Trophoblast cell (in vitro differentiated cells and primary cell): ENCODE results near the gene PCDHGC4.
A peak's percentile ranks its signal among the peaks of the same experiment; 100 is the strongest.

Source experiments
- DNase-seq, 2 donors: peaks; one replicate each; pipeline ENCODE4 v3.0.0-alpha.2; 2016
- H2AFZ ChIP-seq: 2 replicates; pipeline ENCODE4 v1.6.1; 2013; ENCODE audit warnings: low read length, moderate library complexity, mild to moderate bottlenecking; ENCODE audit not compliant: insufficient read depth, poor library complexity
- H2AK5ac ChIP-seq: 2 replicates; pipeline ENCODE4 v1.6.1; 2013; ENCODE audit warnings: mild to moderate bottlenecking, low read length
- H2BK120ac ChIP-seq: 2 replicates; pipeline ENCODE4 v1.6.1; 2013; ENCODE audit warnings: low read length, mild to moderate bottlenecking, moderate library complexity; ENCODE audit not compliant: insufficient read depth, poor library complexity
- H2BK12ac ChIP-seq: 2 replicates; pipeline ENCODE4 v1.6.1; 2013; ENCODE audit warnings: mild to moderate bottlenecking, low read length, moderate library complexity
- H2BK5ac ChIP-seq: 2 replicates; pipeline ENCODE4 v1.6.1; 2013; ENCODE audit warnings: low read length, low read depth, moderate library complexity, mild to moderate bottlenecking; ENCODE audit not compliant: poor library complexity
- H3K14ac ChIP-seq: 2 replicates; pipeline ENCODE4 v1.6.1; 2013; ENCODE audit warnings: mild to moderate bottlenecking, low read length
- H3K18ac ChIP-seq: 2 replicates; pipeline ENCODE4 v1.6.1; 2013; ENCODE audit warnings: mild to moderate bottlenecking, low read length
- H3K23ac ChIP-seq: 2 replicates; pipeline ENCODE4 v1.6.1; 2013; ENCODE audit warnings: low read length
- H3K27ac ChIP-seq: 2 replicates; pipeline ENCODE4 v1.5.1; 2013; ENCODE audit warnings: low read depth, mild to moderate bottlenecking, inconsistent platforms, low read length, moderate library complexity
- H3K27me3 ChIP-seq: 2 replicates; pipeline ENCODE4 v1.6.1; 2013; ENCODE audit warnings: inconsistent platforms, mild to moderate bottlenecking, low read length, moderate library complexity; ENCODE audit not compliant: insufficient read depth
- H3K36me3 ChIP-seq, 2 experiments: 1 replicate in 1 of 2; 2 replicates in 1 of 2; pipeline ENCODE4 v1.6.1; 2013; ENCODE audit warnings: low read length in 2 of 2, mild to moderate bottlenecking in 2 of 2, moderate library complexity in 1 of 2; ENCODE audit not compliant: insufficient read depth in 2 of 2, control insufficient read depth in 1 of 2
- H3K4ac ChIP-seq: 2 replicates; pipeline ENCODE4 v1.6.1; 2013; ENCODE audit warnings: low read depth, mild to moderate bottlenecking, low read length, moderate library complexity
- H3K4me1 ChIP-seq, 2 experiments: 1 replicate in 1 of 2; 2 replicates in 1 of 2; pipeline ENCODE4 v1.6.1; 2013; ENCODE audit warnings: low read length in 2 of 2, mild to moderate bottlenecking in 2 of 2, moderate library complexity in 1 of 2; ENCODE audit not compliant: insufficient read depth in 2 of 2, control insufficient read depth in 1 of 2
- H3K4me2 ChIP-seq: 2 replicates; pipeline ENCODE4 v1.6.1; 2013; ENCODE audit warnings: inconsistent platforms, mild to moderate bottlenecking, low read length, moderate library complexity
- H3K4me3 ChIP-seq: 2 replicates; pipeline ENCODE4 v1.5.1; 2013; ENCODE audit warnings: mild to moderate bottlenecking, low read depth, low read length, inconsistent platforms
- H3K79me1 ChIP-seq: one replicate; pipeline ENCODE4 v1.6.1; 2013; ENCODE audit warnings: low read length
- H3K79me2 ChIP-seq: 2 replicates; pipeline ENCODE4 v1.6.1; 2013; ENCODE audit warnings: low read length, mild to moderate bottlenecking; ENCODE audit not compliant: control insufficient read depth, insufficient read depth, poor library complexity
- H3K9ac ChIP-seq: 2 replicates; pipeline ENCODE4 v1.6.1; 2013; ENCODE audit warnings: mild to moderate bottlenecking, low read length
- H3K9me3 ChIP-seq: 2 replicates; pipeline ENCODE4 v1.6.1; 2013; ENCODE audit warnings: low read depth, mild to moderate bottlenecking, control low read depth, inconsistent platforms, low read length; ENCODE audit not compliant: insufficient read depth
- H4K12ac ChIP-seq: 2 replicates; pipeline ENCODE4 v1.6.1; 2013; ENCODE audit warnings: low read depth, mild to moderate bottlenecking, low read length, moderate library complexity
- H4K8ac ChIP-seq: 2 replicates; pipeline ENCODE4 v1.6.1; 2013; ENCODE audit warnings: low read depth, mild to moderate bottlenecking, low read length, moderate library complexity
- H4K91ac ChIP-seq: one replicate; pipeline ENCODE4 v1.6.1; 2013; ENCODE audit warnings: low read depth, mild to moderate bottlenecking, low read length, moderate library complexity
- WGBS: extraction: QIAGEN DNeasy Blood & Tissue Kit; methylation state at CpG from one replicate; pipeline ENCODE4 v1.1.7; 2013; ENCODE audit warnings: missing lambda C conversion rate; ENCODE audit not compliant: insufficient read length, insufficient coverage; ENCODE audit errors: extremely low coverage; 5-methylcytosine and 5-hydroxymethylcytosine counted together

Gene PCDHGC4

DNA sequence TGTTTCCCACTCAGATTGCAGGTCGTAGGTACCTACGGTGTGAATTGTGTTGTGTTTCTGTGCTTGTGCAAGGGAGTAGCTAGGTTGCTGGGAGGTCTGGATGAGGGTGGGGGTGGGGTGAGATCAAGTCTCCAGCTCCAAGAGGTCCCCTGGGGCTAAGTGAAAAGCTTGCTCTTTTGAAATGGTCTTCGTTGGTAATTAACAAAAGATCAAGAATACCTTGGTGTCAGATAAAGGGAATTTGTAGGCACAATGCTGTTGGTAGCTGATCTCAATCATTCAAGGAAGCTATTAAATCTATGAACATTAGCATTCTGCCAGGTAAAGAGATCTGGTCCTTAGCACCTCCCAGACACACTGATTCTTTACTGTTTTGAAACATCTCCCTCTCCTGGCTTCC lies 928 bp upstream of the PCDHGC4 start:
- H3K23ac ChIP-seq: no peak overlapping the region
- H3K9me3 ChIP-seq: peaks cover 7% of the 10 kb centered on the region
- H4K12ac ChIP-seq: no peak overlapping the region
- no peak overlapping the region for H4K8ac ChIP-seq
- peak overlapping the region; percentile 63 for H3K4me2 ChIP-seq
- H3K9ac ChIP-seq: no peak overlapping the region
- DNase-seq: no peak
- H3K4me1 ChIP-seq: peaks cover 11 to 19% of the 10 kb centered on the region in 2 experiments
- no peak overlapping the region for H2AK5ac ChIP-seq
- H3K18ac ChIP-seq: no peak overlapping the region
- no peaks in the 10 kb centered on the region for H3K79me2 ChIP-seq
- no peak overlapping the region for H3K27ac ChIP-seq
- H2BK5ac ChIP-seq: no peak overlapping the region
- H3K27me3 ChIP-seq: no peaks in the 10 kb centered on the region
- no peak overlapping the region for H3K4ac ChIP-seq
- H3K36me3 ChIP-seq: peaks cover 21 to 26% of the 10 kb centered on the region in 2 experiments
- H3K79me1 ChIP-seq: no peaks in the 10 kb centered on the region
- H3K4me3 ChIP-seq: no peak overlapping the region
- H3K14ac ChIP-seq: no peak overlapping the region
- H2AFZ ChIP-seq: no peak overlapping the region
- H2BK120ac ChIP-seq: no peak overlapping the region
- no CpG with 5 or more reads among the region's 3 CpGs for WGBS
- H4K91ac ChIP-seq: no peak overlapping the region
- no peak overlapping the region for H2BK12ac ChIP-seq

DNA sequence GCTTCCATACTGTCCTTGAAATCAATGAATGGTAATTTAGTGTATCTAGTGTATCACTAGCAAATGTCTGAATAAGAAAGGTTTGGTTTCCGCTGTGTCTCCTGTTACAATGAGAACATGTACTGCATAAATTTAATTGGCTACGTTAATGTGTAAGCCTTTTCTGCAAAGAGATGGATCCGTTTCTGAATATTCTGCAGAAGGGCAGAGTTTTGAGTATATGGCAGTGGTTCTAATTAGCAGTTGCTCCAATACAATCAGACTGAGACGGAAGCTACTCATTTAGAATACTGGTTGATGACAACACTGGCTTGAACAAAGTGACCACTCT lies 555 bp upstream of the PCDHGC4 start:
- no CpG with 5 or more reads among the region's 4 CpGs for WGBS
- H3K4ac ChIP-seq: no peak overlapping the region
- H3K27ac ChIP-seq: no peak overlapping the region
- H3K9ac ChIP-seq: no peak overlapping the region
- H3K23ac ChIP-seq: no peak overlapping the region
- no peak overlapping the region for H4K91ac ChIP-seq
- H3K36me3 ChIP-seq: peaks cover 23 to 28% of the 10 kb centered on the region in 2 experiments
- H3K4me3 ChIP-seq: no peak overlapping the region
- H3K14ac ChIP-seq: no peak overlapping the region
- no peak overlapping the region for H2BK5ac ChIP-seq
- H3K79me2 ChIP-seq: no peaks in the 10 kb centered on the region
- H2BK12ac ChIP-seq: no peak overlapping the region
- H2BK120ac ChIP-seq: no peak overlapping the region
- peak overlapping the region; percentile 63 for H3K4me2 ChIP-seq
- no peak overlapping the region for H2AK5ac ChIP-seq
- peaks cover 14 to 21% of the 10 kb centered on the region in 2 experiments for H3K4me1 ChIP-seq
- no peaks in the 10 kb centered on the region for H3K27me3 ChIP-seq
- H3K79me1 ChIP-seq: no peaks in the 10 kb centered on the region
- no peak overlapping the region for H2AFZ ChIP-seq
- peaks cover 7% of the 10 kb centered on the region for H3K9me3 ChIP-seq
- no peak overlapping the region for H4K12ac ChIP-seq
- no peak for DNase-seq
- no peak overlapping the region for H4K8ac ChIP-seq
- H3K18ac ChIP-seq: no peak overlapping the region

DNA sequence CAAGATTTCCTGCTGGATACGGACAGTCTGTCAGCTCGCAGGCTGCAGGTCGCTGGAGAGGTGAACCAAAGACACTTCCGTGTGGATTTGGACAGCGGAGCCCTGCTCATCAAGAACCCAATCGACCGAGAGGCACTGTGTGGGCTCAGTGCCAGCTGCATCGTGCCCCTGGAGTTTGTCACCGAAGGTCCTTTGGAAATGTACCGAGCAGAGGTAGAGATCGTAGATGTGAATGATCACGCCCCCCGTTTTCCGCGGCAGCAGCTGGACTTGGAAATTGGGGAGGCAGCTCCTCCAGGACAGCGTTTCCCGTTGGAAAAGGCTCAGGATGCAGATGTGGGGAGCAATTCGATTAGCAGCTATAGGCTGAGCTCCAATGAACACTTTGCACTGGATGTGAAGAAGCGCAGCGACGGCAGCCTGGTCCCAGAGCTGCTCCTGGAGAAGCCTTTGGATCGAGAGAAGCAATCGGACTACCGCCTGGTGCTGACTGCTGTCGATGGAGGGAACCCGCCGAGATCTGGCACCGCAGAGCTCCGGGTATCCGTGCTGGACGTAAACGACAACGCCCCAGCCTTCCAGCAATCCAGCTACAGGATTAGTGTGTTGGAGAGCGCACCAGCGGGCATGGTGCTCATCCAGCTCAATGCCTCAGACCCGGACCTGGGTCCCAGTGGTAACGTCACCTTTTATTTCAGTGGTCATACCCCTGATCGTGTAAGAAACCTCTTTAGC lies 658 bp downstream of the PCDHGC4 start:
- Histone ChIP-seq H4K12ac (no peak overlapping the region), H2BK5ac (no peak overlapping the region), H4K8ac (no peak overlapping the region), H3K18ac (no peak overlapping the region), H3K23ac (no peak overlapping the region), H3K27me3 (no peaks in the 10 kb centered on the region), H2BK120ac (no peak overlapping the region), H3K27ac (no peak overlapping the region), H2AFZ (no peak overlapping the region), H3K9me3 (peaks cover 10% of the 10 kb centered on the region), H2AK5ac (no peak overlapping the region), H3K4me2 (peak overlapping the region; percentile 63), H3K79me1 (no peaks in the 10 kb centered on the region), H3K36me3 (peaks cover 33 to 37% of the 10 kb centered on the region in 2 experiments), H2BK12ac (no peak overlapping the region), H4K91ac (no peak overlapping the region), H3K79me2 (no peaks in the 10 kb centered on the region), H3K14ac (no peak overlapping the region), H3K9ac (no peak overlapping the region), H3K4ac (no peak overlapping the region), H3K4me1 (peaks cover 14 to 21% of the 10 kb centered on the region in 2 experiments), H3K4me3 (peak overlapping the region; percentile 29)
- no CpG with 5 or more reads among the region's 38 CpGs for WGBS
- no peak for DNase-seq

DNA sequence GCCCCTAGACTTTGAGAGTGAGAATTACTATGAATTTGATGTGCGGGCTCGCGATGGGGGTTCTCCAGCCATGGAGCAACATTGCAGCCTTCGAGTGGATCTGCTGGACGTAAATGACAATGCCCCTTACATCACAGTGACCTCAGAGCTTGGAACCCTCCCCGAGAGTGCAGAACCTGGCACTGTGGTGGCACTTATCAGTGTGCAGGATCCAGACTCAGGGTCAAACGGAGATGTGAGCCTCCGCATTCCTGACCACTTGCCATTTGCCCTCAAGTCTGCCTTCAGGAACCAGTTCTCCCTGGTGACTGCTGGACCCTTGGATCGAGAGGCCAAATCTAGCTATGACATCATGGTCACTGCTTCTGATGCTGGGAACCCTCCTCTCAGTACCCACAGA lies 1.3 kb downstream of the PCDHGC4 start:
- H3K14ac ChIP-seq: no peak overlapping the region
- no peak overlapping the region for H3K27ac ChIP-seq
- H4K91ac ChIP-seq: no peak overlapping the region
- no peak overlapping the region for H3K4me2 ChIP-seq
- H4K8ac ChIP-seq: no peak overlapping the region
- peaks cover 14 to 21% of the 10 kb centered on the region in 2 experiments for H3K4me1 ChIP-seq
- H3K27me3 ChIP-seq: no peaks in the 10 kb centered on the region
- no peak overlapping the region for H2AK5ac ChIP-seq
- no peaks in the 10 kb centered on the region for H3K79me1 ChIP-seq
- H3K9me3 ChIP-seq: peaks cover 10% of the 10 kb centered on the region
- H2BK5ac ChIP-seq: no peak overlapping the region
- no peak overlapping the region for H3K18ac ChIP-seq
- no peak overlapping the region for H2AFZ ChIP-seq
- H3K36me3 ChIP-seq: peaks cover 39 to 43% of the 10 kb centered on the region in 2 experiments
- no peak overlapping the region for H3K23ac ChIP-seq
- no CpG with 5 or more reads among the region's 9 CpGs for WGBS
- H2BK120ac ChIP-seq: no peak overlapping the region
- no peak overlapping the region for H3K9ac ChIP-seq
- H2BK12ac ChIP-seq: no peak overlapping the region
- H3K4ac ChIP-seq: no peak overlapping the region
- H3K4me3 ChIP-seq: no peak overlapping the region
- no peaks in the 10 kb centered on the region for H3K79me2 ChIP-seq
- no peak overlapping the region for H4K12ac ChIP-seq
- no peak for DNase-seq
